Measurements from ENCODE around the gene CREBL2.

DNA sequence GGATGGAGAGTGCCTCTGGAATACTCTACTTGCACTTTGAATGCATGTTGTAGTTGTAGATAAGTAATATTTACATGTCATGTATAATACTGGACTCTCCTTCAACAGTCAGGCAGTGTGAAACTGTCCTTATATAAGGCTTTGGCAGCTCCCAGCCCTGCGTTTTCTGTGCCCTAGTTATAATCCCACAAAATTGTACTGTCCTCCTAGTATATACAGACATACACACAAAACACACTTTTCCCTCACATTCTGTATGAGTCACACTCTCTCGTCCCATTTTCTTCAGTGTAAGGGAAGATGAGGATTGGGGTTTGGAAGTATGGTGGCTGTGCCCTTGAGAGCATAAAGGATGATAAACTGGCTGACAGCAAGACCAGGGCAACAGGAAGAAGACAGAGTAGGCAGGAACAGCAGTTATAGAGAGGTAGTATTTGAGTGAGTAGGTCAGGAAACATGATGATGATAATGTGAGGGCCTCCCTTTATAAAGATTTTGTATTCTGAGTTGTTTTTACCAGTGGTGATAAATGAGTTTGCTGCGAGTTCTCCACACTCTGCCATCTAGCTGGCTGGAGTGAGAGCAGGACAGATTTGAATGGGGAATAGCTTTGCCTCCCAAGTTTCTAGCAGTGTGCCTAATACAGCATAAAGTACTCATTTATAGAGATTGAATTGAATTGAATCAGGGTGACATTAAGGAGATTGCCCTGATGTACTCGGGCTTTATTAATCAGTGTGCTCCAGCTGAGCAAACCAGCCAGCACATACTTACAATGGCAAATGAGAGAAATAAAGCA, 5.0 kb downstream of the CREBL2 start:
- TF ChIP-seq, protein P1, sequence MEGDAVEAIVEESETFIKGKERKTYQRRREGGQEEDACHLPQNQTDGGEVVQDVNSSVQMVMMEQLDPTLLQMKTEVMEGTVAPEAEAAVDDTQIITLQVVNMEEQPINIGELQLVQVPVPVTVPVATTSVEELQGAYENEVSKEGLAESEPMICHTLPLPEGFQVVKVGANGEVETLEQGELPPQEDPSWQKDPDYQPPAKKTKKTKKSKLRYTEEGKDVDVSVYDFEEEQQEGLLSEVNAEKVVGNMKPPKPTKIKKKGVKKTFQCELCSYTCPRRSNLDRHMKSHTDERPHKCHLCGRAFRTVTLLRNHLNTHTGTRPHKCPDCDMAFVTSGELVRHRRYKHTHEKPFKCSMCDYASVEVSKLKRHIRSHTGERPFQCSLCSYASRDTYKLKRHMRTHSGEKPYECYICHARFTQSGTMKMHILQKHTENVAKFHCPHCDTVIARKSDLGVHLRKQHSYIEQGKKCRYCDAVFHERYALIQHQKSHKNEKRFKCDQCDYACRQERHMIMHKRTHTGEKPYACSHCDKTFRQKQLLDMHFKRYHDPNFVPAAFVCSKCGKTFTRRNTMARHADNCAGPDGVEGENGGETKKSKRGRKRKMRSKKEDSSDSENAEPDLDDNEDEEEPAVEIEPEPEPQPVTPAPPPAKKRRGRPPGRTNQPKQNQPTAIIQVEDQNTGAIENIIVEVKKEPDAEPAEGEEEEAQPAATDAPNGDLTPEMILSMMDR (IDR thresholded peaks at IDR 0.05; ENCODE audit: insufficient read depth, low read length, poor library complexity, severe bottlenecking), result no peak
- TF ChIP-seq EZH2phosphoT487 (conservative IDR thresholded peaks at IDR 0.05; ENCODE audit: low read length), result no peak

Data from SU-DHL-6 (cell line).